Retinal pigment epithelial cell (primary cell): Measurements from ENCODE around the gene CAB39.

Experiments
- DNase-seq: peaks from one replicate; pipeline ENCODE4 v3.0.0-alpha.2; 2010; ENCODE audit warnings: low read depth
- H3K4me3 ChIP-seq: 2 replicates; pipeline ENCODE4 v1.5.1; 2011; ENCODE audit warnings: mild to moderate bottlenecking, low read length, control low read depth, moderate library complexity
- TF ChIP-seq, protein P1 (sequence below): conservative IDR thresholded peaks from 2 replicates; pipeline ENCODE4 v1.5.1; 2011; ENCODE audit warnings: low read depth, low read length, control low read depth, inconsistent platforms

CAB39 gene

DNA sequence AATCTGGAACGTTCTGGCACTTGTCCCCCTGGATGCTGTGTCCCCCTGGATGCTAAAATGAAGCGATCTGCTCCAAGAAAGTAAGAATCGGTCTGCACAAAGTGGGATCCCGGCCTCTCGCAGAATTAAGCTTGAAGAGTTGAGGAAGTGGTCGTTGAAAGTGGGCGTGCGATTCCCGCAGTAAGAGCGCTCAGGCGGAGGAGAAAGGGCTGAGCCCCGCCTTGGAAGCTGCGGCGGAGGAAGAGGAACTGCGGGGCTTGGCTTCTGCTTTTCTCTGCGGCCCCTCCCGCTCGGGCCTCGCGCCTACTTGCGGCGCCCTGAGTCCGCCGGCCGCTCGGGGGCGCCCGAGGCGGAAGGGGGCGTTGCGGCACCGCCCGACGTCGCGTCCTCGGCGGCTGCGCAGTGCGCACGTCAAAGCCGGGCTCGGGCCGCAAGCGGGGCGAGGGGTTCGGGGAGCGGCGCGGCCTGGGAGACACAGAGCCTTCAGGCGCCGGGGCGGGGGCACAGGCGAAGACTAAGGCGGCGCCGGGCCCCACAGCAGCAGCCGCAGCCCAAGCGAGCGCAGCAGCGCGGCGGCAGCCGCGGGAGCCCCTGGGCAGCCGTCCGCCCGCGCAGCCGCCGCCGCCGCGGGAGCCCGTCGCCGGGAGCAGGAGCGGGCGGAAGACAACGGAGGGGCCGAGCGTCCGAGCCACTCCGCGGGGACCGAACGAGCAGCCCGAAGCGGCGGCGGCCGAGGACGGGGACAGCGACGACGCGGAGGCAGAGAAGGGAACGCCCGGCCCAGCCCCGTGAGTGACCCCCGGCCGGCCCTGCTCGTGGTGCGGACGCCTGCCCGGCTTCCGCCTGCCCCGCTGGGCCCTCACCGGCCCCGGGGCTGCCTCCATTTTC lies at the start of gene CAB39:
Gene CAB39 (plus strand): TSS at position 400 of the 888 bp plus-strand sequence. CDS start 47,160 bp downstream, outside the sequence.
- peak; percentile 46 for DNase-seq
- TF ChIP-seq, protein P1, sequence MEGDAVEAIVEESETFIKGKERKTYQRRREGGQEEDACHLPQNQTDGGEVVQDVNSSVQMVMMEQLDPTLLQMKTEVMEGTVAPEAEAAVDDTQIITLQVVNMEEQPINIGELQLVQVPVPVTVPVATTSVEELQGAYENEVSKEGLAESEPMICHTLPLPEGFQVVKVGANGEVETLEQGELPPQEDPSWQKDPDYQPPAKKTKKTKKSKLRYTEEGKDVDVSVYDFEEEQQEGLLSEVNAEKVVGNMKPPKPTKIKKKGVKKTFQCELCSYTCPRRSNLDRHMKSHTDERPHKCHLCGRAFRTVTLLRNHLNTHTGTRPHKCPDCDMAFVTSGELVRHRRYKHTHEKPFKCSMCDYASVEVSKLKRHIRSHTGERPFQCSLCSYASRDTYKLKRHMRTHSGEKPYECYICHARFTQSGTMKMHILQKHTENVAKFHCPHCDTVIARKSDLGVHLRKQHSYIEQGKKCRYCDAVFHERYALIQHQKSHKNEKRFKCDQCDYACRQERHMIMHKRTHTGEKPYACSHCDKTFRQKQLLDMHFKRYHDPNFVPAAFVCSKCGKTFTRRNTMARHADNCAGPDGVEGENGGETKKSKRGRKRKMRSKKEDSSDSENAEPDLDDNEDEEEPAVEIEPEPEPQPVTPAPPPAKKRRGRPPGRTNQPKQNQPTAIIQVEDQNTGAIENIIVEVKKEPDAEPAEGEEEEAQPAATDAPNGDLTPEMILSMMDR = peak; percentile 55
- H3K4me3 ChIP-seq = peak within 1 kb of the TSS; percentile 88

DNA sequence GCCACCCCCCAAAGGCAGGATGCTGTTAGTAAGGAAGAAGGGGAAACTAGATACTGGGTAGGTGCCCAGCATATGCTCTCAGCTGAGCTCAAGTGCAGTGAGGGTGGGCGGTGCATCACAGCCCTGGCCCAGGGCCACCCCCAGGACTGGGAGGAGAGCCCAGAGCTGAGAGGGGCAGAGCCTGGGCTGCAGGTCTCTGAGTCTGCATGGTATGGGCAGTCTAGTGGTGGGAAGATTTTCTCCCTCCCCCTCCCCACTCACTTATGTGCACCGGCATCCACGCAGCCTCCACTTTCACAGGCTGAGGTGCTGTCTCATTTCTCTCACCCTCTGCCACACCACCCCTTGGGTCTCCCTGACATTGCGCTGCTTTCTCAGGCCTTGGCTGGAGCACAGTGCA lies 48.5 kb upstream of the CAB39 start:
- TF ChIP-seq, protein P1 = no peak
- H3K4me3 ChIP-seq = no peak overlapping the region
- DNase-seq = no peak

DNA sequence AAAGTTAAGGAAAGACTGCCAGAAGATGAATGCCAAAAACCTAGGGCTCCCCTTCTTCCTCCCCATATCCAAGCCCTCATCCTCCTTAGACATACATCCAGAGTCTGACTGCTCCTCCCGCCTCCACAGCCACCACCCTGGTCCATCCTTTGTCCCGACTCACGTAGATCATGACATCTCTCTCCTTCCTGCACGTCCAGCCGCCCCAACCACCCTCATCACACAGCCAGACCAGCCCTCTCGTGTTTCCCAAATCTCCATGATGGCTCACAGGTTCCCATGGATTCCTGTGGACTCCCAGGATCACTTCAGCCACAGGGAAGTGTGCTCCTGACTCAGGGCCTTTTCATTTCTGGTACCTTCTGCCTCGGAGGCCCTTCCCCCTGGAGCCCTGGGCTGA lies 47.8 kb upstream of the CAB39 start:
- TF ChIP-seq, protein P1 = no peak
- no peak for DNase-seq
- no peak overlapping the region for H3K4me3 ChIP-seq

DNA sequence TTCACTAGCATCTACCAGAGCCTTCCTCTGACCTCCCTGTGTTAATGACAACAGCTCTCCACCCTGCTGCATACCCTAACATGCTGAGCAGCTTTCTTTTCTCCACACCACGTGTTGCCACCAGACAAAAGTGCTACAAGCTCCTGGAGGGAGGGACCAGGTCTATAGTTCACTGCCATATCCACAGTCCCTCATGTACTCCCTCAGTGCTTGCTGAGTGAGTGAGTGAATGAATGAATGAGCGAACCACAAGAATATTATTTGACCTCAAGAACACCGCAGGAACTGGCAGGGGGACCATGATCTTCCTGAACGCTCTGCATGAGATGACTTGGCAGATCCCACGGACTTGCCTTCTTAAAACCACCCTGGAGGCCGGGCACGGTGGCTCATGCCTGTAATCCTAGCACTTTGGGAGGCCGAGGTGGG lies 47.4 kb upstream of the CAB39 start:
- TF ChIP-seq, protein P1 = no peak

DNA sequence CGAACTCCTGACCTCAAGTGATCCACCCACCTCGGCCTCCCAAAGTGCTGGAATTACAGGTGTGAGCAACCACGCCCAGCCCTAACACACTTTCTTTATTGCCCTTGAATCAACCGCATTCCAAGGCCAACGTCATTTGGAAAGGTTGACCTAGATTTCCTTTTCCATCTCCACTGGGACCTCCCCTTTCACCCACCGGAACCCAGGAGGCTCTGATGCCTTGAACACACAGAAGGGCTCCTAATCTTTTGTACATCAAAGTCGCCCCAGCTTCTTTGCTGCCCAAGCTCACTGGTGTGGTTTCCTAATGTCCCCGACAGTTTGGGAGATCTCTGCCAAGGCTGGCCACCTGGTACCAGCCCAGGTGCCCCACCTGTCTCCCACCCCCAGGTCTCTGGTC lies 46.2 kb upstream of the CAB39 start:
- DNase-seq = no peak
- TF ChIP-seq, protein P1 = no peak

More for the DNA sequence above, 47.4 kb upstream of the CAB39 start:
- DNase-seq = no peak
- no peak overlapping the region for H3K4me3 ChIP-seq

DNA sequence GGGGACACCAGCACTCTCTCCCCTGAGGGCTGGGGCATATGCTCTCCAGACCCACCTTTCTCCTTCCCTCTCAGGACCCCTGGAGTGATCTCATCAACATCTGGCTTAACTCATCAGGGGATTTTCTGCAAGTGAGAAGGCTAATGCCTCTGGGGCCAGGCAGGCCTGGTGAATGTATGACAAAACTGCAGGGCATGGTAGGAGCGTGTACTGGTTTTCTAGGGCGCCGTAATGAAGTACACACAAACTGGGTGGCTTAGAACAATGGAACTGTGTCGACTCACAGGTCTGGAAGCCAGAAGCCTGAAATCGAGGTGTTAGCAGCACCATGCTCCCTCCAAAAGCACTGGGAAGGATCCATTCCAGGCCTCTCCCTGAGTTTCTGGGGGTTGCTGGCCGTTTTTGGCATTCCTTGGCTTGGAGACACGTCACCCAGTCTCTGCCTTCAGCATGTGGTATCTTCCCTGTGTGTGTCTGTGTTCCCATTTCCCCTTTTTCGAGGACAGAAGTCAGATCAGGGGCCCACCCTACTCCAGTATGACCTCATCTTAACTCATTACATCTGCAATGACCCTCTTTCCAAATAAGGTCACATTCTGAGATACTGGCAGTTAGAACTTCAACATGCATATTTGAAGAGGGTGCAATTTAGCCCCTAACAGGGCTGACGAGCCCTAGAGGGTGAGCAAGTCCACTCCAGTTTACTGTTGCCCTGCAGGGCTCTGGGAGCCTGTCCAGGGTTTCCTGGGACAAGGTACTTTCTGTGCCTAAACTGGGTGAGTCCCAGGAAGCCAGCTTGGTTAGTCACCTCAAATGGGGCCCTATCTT lies 45.5 kb upstream of the CAB39 start:
- no peak for DNase-seq
- H3K4me3 ChIP-seq = no peak overlapping the region
- TF ChIP-seq, protein P1 = no peak

More for the DNA sequence above, 46.2 kb upstream of the CAB39 start:
- no peak overlapping the region for H3K4me3 ChIP-seq
